Activated T-cell treated with anti-CD3 and anti-CD28 coated beads, Interleukin-2, amount 50 U/mL, for 1 hour (primary cell): ENCODE results near the gene BCAR1.
"Not testable (repeated sequence)": the region's sequence is repeated elsewhere in the genome, so short reads cannot be mapped to it uniquely, and the experiment has no call there.

Experiments
- DNase-seq: peaks from one replicate; pipeline ENCODE4 v3.0.0-alpha.2; 2020

The BCAR1 gene

DNA sequence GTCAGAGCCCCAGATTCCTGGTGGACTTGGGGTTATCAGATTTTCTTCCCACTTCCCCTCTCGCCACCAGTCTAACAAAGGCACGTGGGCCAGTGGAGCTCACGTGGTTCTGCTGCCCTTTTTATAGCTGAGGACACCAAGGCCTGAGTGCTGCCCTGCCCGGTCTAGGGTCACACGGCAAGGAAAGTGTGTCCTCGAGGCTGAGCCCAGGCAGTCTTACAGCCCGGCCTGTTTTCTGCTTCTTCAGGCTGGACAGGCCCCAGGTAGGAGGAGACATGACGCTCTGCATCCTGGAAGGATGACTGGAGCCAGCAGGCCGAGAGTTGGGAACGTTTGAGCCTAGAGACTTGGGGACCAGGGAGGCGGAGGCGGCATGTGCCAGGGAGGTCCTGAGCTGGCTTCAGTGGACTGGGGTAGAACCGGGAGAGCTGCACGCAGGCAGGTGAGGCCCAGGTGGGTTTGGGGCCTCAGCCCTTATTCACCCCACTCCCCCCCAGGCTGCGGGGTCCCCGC is 29.1 kb downstream of the BCAR1 start:
- no peak for DNase-seq

DNA sequence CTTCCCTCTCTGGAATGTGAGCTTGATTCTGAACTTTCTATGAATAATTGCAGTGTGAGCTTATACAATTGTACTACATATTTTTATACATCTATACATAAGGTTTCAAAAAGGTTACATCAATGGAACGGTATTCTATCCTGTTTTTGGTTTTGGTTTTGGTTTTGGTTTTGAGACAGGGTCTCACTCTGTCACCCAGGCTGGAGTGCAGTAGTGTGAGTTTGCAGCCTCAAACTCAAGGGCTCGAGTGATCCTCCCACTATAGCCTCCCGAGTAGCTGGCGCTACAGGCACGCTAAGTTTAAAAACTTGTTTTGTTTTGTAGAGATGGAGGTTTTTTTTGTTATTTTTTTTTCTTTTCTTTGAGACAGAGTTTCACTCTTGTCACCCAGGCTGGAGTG is 31.6 kb downstream of the BCAR1 start:
- DNase-seq, result no peak

DNA sequence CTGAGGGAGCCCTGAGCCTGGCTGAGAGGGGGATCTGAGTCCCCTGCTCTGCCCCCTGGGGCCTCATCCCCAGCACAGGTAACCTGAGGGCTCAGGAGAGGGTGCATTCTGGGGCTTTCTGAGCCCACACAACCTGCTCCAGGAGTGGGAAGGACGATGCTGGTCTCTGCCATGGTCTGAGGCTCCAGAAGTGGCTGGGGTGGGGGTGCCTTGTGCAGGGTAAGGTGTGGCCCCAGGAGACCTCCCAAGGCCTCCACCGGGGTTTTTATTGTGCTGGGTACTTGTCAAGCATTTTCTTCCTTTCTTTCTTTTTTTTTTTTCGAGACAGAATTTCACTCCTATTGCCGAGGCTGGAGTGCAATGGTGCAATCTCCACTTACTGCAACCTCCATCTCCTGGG is 32.3 kb downstream of the BCAR1 start:
- DNase-seq, result no peak

DNA sequence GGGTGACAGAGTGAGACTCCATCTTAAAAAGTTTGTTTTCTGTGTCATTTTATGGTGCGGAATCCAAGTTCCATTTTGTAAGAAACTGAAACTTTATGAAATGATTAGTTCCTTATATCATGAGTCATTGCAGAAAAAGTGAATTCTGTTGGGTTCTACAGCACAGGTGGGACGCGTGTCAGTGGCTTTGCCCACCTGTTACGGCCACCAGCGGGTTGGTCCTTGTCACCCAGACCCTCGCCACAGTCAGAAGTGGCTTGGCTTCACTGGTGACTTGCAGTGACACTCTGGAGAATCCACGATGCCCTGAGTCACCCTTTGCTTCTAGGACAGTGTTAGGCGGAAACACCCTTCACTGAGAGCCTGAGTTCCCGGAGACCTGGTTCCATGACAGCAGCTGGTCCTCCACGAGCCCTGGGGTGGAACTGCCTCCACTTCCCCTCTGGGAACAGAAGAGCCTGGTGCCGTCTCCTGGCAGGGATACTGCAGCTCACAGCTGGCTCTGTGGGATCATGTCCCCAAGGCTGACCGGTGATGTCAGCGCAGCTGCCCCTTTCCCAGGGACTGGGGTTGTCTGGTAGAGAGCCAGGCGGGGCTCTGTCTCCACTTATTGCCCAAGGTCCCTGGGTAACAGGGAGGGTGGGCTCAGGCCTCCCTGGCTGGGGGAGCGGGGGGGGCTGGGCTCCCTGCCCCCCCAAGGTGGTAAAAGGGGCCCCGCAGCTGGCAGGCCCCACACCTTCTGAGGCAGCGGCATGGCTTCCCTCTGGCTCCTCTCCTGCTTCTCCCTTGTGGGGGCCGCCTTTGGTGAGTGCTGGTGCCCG is 33.0 kb downstream of the BCAR1 start, which contains the start of gene CTRB1:
TSS of gene CTRB1 (plus strand) at position 733 of the 821 bp plus-strand sequence. CDS start at position 753, 20 bp downstream.
- DNase-seq, result no peak

DNA sequence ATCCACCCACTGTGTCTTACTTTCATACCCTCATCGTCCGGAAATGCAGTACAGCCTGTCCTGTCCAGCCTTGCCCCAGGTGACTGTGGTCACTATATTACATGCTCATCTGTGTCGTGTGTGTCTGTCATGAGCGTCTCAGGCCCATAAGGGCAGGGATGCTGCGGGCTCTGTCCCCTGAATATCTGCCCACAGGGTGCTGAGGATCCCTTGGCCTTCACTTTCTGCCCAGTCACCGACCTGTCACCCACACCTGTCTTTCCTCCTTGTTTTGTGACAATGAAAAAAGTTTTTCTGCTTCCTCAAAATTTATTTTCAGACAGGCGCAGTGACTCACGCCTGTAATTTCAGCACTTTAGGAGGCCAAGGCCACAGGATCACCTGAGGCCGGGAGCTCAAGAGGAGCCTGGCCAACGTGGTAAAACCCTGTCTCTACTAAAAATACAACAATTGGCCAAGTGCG is 34.0 kb downstream of the BCAR1 start:
- DNase-seq, result no peak

DNA sequence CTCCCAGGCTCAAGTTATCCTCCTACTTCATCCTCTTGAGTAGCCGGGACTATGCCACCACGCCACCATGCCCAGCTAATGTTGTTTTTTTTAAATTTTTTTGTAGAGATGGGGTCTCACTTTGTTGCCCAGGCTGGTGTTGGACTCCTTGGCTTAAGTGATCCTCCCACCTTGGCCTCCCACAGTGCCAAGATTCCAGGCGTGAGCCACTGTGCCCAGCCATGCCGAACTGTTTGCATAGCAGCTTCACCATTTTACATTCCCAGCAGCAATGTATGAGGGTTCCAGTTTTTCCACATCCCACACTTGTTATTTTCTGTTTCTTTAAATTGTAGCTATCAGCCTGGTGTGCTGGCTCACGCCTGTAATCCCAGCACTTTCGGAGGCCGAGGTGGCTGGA is 34.8 kb downstream of the BCAR1 start:
- no peak for DNase-seq

DNA sequence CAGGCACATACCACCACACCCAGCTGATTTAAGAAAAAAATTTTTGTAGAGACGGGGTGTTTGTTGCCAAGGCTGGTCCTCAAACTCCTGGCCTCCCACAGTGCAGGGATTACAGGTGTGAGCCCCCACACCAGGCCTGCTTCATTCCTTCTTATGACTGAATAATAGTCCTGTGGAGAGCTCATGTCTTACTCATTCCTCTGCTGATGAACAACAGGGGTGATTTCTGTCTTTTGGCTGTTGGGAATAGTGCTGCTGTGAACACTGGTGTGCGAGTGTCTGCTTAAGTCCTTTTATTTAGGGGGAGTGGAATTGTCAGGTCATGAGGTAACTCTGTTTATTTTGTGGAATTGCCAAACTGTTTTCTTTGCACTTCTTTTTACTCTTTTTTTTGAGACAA is 35.3 kb downstream of the BCAR1 start:
- no peak for DNase-seq

DNA sequence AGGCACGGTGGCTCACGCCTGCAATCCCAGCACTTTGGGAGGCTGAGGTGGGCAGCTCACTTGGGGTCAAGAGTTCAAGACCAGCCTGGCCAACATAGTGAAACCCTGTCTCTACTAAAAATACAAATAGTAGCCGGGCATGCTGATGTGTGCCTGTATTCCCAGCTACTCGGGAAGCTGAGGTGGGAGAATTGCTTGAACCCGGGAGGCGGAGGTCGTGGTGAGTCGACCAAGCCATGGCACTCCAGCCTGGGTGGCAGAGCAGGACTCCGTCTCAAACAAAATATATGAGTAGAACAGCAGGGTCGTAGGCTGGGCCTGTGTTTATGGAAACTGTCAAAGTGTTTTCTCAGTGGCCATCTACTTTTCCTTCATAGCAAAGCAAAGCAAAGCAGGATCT is 40.1 kb downstream of the BCAR1 start:
- not testable (repeated sequence) for DNase-seq

DNA sequence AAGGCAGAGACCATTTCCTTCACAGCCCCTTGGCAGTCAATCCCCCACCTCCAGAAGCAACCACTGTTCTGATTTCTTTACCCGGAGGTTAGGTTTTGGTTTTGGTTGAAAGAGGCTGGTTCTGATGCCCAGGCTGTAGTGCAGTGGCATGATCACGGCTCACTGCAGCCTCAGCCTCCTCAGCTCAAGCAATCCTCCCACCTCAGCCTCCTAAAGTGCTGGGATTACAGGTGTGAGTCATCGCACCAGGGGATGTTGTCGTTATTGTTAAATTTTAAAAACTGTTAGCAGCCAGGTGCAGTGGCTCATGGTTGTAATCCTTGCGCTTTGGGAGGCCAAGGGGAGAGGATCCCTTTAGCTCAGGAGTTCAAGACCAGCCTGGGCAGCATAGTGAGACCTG is 41.5 kb downstream of the BCAR1 start:
- no peak for DNase-seq

DNA sequence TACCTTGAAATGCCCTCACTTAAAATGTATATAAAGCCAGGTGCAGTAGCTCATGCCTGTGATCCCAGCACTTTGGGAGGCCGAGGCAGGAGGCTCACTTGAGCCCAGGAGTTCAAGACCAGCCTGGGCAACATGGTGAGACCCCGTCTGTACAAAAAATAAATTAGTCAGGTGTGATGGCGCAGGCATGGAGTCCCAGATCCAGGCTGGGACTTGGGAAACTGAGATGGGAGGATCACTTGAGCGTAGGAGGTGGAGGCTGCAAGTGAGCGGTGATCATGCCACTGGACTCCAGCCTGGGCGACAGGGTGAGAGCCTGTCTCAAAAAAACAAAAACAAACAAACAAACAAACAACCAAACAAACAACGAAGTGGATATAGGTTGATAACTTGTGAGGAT is 41.9 kb downstream of the BCAR1 start:
- DNase-seq, result not testable (repeated sequence)

DNA sequence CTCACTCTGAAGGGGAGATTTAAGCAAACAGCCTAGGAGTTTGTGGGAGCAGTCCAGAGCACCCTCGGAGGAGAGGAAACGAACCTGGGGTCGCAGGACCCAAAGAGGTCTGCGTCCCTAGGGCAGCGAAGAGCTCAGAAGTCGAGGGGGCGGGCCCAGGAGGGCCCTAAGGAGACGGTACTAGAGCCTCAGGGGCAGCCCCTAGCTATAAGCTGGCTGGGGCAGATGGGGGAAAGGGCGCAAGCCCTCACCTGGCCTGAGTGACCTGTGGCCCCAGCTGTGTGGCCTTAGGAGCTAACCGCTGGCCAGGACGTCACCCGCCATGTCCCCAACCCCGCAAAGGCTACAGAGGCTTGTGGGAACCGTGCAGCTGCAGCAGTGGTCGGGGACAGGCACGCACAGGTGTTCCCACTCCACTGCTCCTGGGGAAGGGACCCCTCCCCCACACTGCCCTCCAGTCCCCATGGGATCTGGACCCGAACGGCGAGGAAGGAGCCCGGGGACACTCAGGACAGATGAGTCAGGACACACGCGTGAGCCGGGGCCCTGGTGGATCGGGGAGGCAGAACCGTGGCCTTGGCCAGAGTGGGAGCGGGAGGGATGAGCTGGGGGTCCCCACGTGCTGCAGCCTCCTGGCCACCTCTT is 42.4 kb downstream of the BCAR1 start:
- DNase-seq, result no peak

DNA sequence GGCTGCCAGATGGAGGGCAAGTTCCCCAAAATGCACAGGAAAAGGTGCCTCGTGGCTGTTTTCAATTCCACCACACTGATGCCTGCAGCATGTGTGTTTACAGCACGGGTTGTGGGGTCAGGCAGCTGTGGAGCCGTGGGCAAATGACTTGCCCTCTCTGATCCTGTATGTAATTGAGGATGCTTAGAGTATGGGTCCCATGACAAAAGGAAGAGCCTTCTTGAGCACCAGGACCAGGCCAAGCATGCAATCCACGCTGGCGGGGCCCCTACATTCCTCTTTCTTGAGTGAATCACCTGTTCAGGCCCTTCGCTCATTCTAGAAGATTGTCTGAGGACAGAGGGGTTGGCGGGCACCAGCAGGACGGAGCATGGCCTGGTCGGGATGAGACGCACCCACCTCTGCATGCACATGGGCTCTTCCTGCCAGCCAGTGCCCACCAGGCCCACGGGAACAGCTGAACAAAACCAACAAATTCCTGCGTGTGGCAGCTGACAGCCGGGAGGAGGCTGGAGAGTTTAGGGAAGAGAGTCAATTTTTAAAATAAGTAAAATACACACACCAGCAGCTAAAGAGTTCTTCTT is 43.1 kb downstream of the BCAR1 start:
- DNase-seq, result no peak

DNA sequence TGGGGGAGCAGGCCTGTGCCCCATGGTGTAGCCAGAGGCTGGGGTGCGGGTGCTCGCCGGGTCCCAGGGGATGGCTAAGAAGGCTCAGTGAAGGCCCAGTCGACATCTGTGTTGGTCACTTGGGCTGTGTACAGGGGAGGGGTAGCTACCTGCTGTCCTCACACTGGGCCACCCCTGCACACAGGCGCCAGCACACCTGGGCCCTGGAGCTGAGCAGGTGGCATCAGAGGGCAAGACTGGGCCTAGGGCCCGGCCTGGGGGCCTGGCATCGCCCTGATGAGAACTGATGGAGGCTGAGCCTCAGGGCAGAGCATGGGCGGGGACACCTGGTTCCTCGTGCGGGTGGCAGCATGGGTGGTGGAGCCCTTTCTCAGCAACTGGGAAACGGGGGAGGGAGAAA is 43.6 kb downstream of the BCAR1 start:
- DNase-seq, result no peak

DNA sequence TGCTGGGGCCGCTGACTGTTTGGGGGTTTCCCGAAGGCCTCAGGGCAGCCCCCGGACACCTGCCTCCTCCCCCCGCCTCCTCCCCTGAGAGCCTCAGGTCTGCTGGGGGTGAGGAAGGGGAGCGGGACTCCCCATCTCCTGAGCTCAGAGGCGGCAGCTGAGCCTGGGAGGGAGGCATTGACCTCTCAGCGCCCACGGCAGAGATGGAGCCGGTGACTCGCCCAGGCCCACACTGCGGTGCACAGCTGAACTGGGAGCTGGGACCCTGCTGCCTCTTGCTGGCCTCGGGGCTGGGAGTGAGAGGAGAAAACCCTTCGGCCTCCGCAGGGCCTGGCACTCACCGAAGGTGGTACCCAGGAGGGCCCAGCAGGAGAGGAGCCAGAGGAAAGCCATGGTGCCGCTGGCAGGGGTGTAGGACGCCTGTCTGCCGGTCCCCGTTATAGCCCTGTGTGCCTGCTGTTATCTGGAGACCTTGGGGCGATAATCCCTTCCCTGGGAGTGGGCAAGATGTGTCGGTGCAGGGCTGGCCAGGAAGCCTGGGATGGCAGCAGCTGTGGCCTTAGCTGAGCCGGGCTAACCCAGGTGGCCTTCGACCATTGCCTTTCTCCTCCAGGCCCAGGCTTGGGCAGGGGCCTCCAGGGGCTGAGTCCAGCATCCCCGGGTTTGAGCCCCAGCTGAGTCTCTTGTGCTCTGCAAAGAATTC is 44.5 kb downstream of the BCAR1 start, which contains the start of gene CTRB2:
TSS of gene CTRB2 (minus strand) at position 413 of the 703 bp plus-strand sequence. CDS start at position 393, 20 bp downstream.
- DNase-seq, result no peak

DNA sequence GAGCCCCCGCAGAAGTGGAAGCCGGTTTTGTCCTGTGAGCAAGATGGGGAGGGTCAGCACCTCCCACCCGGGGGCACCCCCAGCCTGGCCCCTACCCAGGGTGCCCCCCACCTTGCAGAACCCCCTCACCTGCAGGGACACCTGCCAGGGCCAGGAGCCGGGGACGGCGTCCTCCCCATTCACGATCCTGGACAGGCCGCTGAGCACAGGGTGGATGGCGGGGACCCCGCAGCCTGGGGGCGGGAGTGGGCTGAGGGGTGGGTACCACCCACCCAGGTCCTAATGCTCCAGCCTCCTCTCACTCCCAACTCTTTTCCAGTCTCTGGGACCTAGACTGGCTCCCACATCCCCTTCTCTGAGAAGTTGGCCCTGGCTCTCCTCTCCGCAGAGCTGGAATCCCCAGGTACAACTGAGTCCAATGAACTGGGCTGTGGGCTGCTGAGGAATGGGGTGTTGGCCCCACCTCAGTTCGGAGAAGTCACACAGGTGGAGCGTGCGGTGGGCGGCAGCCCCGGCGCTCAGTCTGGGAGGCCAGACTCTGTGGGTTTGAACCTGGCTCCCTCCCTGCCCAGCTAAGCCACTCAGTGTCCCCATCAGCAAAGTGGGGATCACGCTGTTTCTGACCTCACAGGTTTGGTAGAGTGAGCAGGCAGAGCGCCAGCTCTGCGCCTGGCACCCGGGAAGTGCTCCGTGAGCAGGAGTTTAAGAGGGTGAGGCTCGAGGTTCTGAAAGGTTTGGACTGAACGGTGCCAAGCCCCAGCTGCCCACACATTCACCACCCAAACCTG is 45.3 kb downstream of the BCAR1 start:
- DNase-seq, result not testable (repeated sequence)

DNA sequence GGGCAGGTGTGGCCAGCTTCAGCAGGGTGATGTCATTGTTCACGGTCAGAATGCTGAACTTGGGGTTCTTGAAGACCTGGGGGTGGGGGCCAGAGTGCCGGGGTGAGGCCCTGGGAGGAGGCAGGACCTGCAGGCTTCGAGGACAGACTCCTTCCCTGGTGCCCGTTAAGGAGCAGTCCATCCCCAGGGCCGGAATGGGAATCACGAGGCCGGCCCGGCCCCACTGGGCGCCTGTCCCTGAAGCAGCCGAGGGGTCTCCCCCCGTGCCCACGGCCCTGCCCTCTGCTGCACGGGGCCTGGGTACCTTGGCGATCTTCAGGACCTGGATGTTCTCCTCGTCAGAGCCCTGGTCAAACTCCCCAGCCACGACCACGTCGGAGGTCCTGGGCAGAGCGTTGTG is 46.0 kb downstream of the BCAR1 start:
- not testable (repeated sequence) for DNase-seq

DNA sequence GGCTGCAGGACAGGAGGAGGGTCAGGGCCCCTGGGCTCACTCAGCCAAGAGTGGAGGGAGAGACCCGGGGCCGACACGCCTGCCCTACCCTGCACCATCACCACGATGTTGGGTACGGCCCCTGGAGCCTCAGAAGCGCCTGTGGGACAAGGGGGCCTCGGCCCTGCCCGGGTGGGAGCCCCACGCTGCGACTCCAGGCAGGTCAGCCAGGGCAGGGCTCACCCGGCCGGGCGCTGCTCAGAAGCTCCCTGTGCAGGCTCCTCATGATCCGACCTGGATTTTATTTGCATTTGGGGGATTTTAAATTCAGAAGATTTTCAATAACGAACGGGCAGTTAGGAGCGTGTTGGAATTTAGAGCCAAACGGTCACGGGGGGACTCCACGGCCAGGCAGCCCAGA is 46.5 kb downstream of the BCAR1 start:
- DNase-seq, result not testable (repeated sequence)

DNA sequence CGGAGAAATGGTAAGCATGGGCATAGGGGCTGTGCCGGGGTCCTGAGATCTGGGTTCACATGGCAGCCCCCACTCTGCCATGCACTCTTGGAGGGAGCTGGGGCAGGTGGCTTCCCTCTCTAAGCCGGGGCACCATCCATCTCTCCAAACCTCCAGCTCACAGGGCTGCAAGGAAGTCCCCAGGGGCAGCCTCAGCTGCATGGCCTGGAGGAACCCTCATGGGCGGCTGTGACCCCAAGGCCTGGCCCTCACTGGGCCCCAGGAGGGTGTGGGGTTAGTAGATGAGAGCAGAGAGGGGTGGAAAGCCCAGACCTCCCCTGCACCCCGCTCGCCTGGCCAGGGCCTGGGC is 47.0 kb downstream of the BCAR1 start:
- DNase-seq, result no peak

DNA sequence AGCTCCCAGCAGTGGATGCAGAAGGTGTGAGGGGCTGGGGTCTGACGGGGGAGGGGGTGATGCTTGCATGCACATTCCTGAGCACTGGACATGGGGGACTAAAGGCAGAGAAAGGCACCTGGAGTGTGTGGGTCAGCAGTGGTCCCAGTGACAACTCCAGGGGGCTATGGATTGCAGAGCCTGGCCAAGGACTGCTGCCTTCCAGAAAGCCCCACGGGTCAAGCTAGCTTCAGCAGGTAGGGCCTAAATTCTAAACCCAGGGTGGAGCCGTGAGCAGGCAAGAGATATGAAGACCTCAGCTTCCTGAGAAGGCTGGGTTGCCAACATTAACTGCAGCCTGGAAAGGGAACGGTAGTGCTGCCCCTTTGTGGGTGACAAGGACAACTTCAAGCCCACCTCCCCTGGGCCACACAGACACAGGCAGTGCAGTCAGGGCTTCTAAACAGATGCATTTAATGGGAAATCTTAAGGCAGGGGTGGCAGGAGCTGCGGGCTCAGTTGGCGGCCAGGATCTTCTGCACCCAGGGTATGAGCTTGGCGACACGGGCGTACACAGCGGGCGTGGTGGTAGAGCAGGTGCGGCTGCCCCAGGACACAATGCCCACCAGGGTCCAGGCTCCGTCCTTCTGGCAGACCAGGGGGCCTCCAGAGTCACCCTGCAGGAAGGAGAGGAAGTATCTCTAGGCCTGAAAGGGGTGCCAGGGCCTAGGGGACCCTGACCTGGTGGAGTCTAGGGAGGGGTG is 47.6 kb downstream of the BCAR1 start:
- DNase-seq, result no peak

DNA sequence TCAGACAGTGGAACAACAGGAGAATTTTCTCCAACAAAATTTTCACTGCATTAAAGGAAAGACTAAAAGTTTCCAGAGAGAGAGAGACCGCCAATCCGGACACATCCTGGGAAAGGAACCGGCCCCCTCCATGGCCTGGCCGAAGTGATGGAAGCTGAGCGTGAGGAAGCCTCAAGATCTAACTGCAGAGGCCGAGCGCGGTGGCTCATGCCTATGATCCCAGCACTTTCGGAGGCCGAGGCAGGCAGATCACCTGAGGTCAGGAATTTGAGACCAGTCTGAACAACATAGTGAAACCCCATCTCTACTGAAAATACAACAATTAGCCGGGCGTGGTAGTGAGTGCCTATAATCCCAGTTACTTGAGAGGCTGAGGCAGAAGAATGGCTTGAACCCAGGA is 48.3 kb downstream of the BCAR1 start:
- no peak for DNase-seq

DNA sequence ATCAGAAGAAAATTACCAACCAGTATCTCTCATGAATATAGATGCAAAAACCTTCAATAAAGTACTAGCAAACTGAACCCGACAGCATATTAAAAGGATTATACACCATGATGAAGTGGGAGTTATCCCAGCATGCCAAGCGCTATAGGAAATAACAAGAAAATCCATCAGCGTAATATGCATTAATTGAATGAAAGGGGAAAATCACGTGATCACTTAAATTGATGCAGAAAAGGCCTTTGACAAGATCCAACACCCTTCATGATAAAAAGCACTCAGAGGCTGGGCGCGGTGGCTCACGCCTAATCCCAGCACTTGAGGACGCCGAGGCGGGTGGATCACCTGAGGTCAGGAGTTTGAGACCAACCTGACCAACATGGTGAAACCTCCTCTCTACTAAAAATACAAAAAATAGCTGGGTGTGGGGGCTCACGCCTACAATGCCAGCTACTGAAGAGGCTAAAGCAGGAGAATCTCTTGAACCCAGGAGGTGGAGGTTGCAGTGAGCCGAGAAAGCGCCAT is 49.3 kb downstream of the BCAR1 start:
- DNase-seq, result no peak
